Stomach (tissue), 4 donors: ENCODE data around the gene HEBP1.

Source experiments
- CTCF ChIP-seq, 7 experiments: fragments of 450-650 bp in 4 of 7; fragments of 200-600 bp in 3 of 7; sonication (generic) in 3 of 7; IDR thresholded peaks; one replicate each; pipeline ENCODE4 v1.5.1; 2016 to 2019; ENCODE audit warnings: antibody characterized with exemption in 7 of 7, control low read depth in 2 of 7, mild to moderate bottlenecking in 1 of 7
- POLR2A ChIP-seq, 4 donors: fragments of 450-650 bp; IDR thresholded peaks; one replicate each; pipeline ENCODE4 v1.6.1; 2016; ENCODE audit warnings: antibody characterized with exemption in 4 of 4, control low read depth in 2 of 4, mild to moderate bottlenecking in 1 of 4, moderate library complexity in 1 of 4
- POLR2AphosphoS5 ChIP-seq, 3 donors: sonication (generic); formaldehyde crosslinking; IDR thresholded peaks; one replicate each; pipeline ENCODE4 v1.6.1; 2016; ENCODE audit warnings: antibody characterized with exemption in 3 of 3

GRCh38 chr12:12995088-12995487 lies 5.0 kb downstream of the HEBP1 start:
- TF ChIP-seq CTCF (IDR thresholded peaks at IDR 0.05), result no peak
- no peak for TF ChIP-seq POLR2A (IDR thresholded peaks at IDR 0.05)
- TF ChIP-seq POLR2AphosphoS5 (IDR thresholded peaks at IDR 0.05), result no peak
